Measurements from ENCODE around the gene AP1S1.

The AP1S1 gene

GRCh38 chr7:101163279-101164070 lies 9.2 kb downstream of the AP1S1 start:
- no peak for TF ChIP-seq CTCF (IDR thresholded peaks at IDR 0.05; ENCODE audit: low read depth, low read length, missing control alignments)
- no peak for DNase-seq (ENCODE audit: extremely low read depth, low read depth)
- H3K4me3 ChIP-seq (replicated peaks; ENCODE audit: low read depth, low read length), result peak overlapping the region; percentile 54

- peak overlapping the region; percentile 54 for H3K4me3 ChIP-seq (replicated peaks; ENCODE audit: low read depth, low read length)
- no peak for DNase-seq (ENCODE audit: extremely low read depth, low read depth)
- TF ChIP-seq CTCF (IDR thresholded peaks at IDR 0.05; ENCODE audit: low read depth, low read length, missing control alignments), result no peak
Measured at GRCh38 chr7:101164071-101164840, 10.0 kb downstream of the AP1S1 start.

GRCh38 chr7:101165075-101165957 lies 11.0 kb downstream of the AP1S1 start, which contains the start of gene VGF:
VGF (minus strand) TSS chr7:101165569; CDS start chr7:101164843, 726 bp downstream.
- DNase-seq (ENCODE audit: extremely low read depth, low read depth), result peak; percentile 58
- TF ChIP-seq CTCF (IDR thresholded peaks at IDR 0.05; ENCODE audit: low read depth, low read length, missing control alignments), result no peak
- H3K4me3 ChIP-seq (replicated peaks; ENCODE audit: low read depth, low read length), result peak within 1 kb of the TSS; percentile 54

GRCh38 chr7:101165958-101166647 lies 11.8 kb downstream of the AP1S1 start:
- peak overlapping the region; percentile 54 for H3K4me3 ChIP-seq (replicated peaks; ENCODE audit: low read depth, low read length)
- no peak for DNase-seq (ENCODE audit: extremely low read depth, low read depth)
- no peak for TF ChIP-seq CTCF (IDR thresholded peaks at IDR 0.05; ENCODE audit: low read depth, low read length, missing control alignments)

GRCh38 chr7:101166648-101166908 lies 12.3 kb downstream of the AP1S1 start:
- DNase-seq (ENCODE audit: extremely low read depth, low read depth), result no peak
- TF ChIP-seq CTCF (IDR thresholded peaks at IDR 0.05; ENCODE audit: low read depth, low read length, missing control alignments), result no peak
- peak overlapping the region; percentile 54 for H3K4me3 ChIP-seq (replicated peaks; ENCODE audit: low read depth, low read length)
